HEK293 (cell line): ENCODE results near the gene RAD9B.

ENCODE experiments used
- AEBP2 ChIP-seq: fragments of 450-650 bp; formaldehyde crosslinking; IDR thresholded peaks from 2 replicates; pipeline ENCODE4 v1.5.1; 2016; ENCODE audit warnings: missing biosample characterization, missing genetic modification characterization, borderline replicate concordance
- IKZF3 ChIP-seq: fragments of 450-650 bp; IDR thresholded peaks from 2 replicates; pipeline ENCODE4 v1.5.0; 2018; ENCODE audit warnings: missing biosample characterization, mild to moderate bottlenecking, missing genetic modification characterization, moderate library complexity
- KLF10 ChIP-seq: fragments of 450-650 bp; IDR thresholded peaks from 2 replicates; pipeline ENCODE4 v1.5.1; 2018; ENCODE audit warnings: missing biosample characterization, mild to moderate bottlenecking, missing genetic modification characterization
- KLF16 ChIP-seq: fragments of 450-650 bp; formaldehyde crosslinking; IDR thresholded peaks from 2 replicates; pipeline ENCODE4 v1.5.1; 2017; ENCODE audit warnings: missing biosample characterization, missing genetic modification characterization
- KLF17 ChIP-seq: fragments of 450-650 bp; formaldehyde crosslinking; IDR thresholded peaks from 2 replicates; pipeline ENCODE4 v1.5.1; 2016; ENCODE audit warnings: missing biosample characterization, missing genetic modification characterization
- PRDM6 ChIP-seq: fragments of 450-650 bp; formaldehyde crosslinking; IDR thresholded peaks from 2 replicates; pipeline ENCODE4 v1.5.1; 2017; ENCODE audit warnings: missing biosample characterization, missing genetic modification characterization
- RBAK ChIP-seq: fragments of 450-650 bp; formaldehyde crosslinking; IDR thresholded peaks from 2 replicates; pipeline ENCODE4 v1.5.1; 2016; ENCODE audit warnings: missing biosample characterization, missing genetic modification characterization
- SCRT1 ChIP-seq: fragments of 450-650 bp; formaldehyde crosslinking; IDR thresholded peaks from 2 replicates; pipeline ENCODE4 v1.5.1; 2016; ENCODE audit warnings: missing biosample characterization, missing genetic modification characterization, borderline replicate concordance
- TCF7L2 ChIP-seq: IDR thresholded peaks from 2 replicates; pipeline ENCODE4 v1.6.1; 2011; ENCODE audit warnings: low read depth, mild to moderate bottlenecking, inconsistent platforms, low read length, moderate library complexity, borderline replicate concordance
- ZBTB26 ChIP-seq: fragments of 450-650 bp; formaldehyde crosslinking; optimal IDR thresholded peaks from 2 replicates; pipeline ENCODE3; 2016; ENCODE audit warnings: missing biosample characterization, mild to moderate bottlenecking, missing genetic modification characterization
- ZBTB44 ChIP-seq: fragments of 450-650 bp; IDR thresholded peaks from 2 replicates; pipeline ENCODE4 v1.5.1; 2018; ENCODE audit warnings: missing biosample characterization, mild to moderate bottlenecking, missing genetic modification characterization
- ZBTB8A ChIP-seq: fragments of 450-650 bp; formaldehyde crosslinking; IDR thresholded peaks from 2 replicates; pipeline ENCODE4 v1.5.1; 2016; ENCODE audit warnings: missing biosample characterization, missing genetic modification characterization
- ZFP69B ChIP-seq: fragments of 450-650 bp; formaldehyde crosslinking; IDR thresholded peaks from 2 replicates; pipeline ENCODE4 v1.5.1; 2016; ENCODE audit warnings: missing biosample characterization, missing genetic modification characterization
- ZNF112 ChIP-seq: fragments of 450-650 bp; formaldehyde crosslinking; IDR thresholded peaks from 2 replicates; pipeline ENCODE4 v1.5.0; 2017; ENCODE audit warnings: missing biosample characterization, missing genetic modification characterization
- ZNF146 ChIP-seq: fragments of 450-650 bp; formaldehyde crosslinking; IDR thresholded peaks from 2 replicates; pipeline ENCODE4 v1.5.1; 2016; ENCODE audit warnings: missing biosample characterization, missing genetic modification characterization
- ZNF169 ChIP-seq: fragments of 450-650 bp; formaldehyde crosslinking; IDR thresholded peaks from 2 replicates; pipeline ENCODE4 v1.5.1; 2016; ENCODE audit warnings: missing biosample characterization, missing genetic modification characterization
- ZNF211 ChIP-seq: fragments of 450-650 bp; formaldehyde crosslinking; IDR thresholded peaks from 2 replicates; pipeline ENCODE4 v1.5.1; 2016; ENCODE audit warnings: low read depth, missing biosample characterization, missing genetic modification characterization
- ZNF223 ChIP-seq: fragments of 450-650 bp; formaldehyde crosslinking; IDR thresholded peaks from 2 replicates; pipeline ENCODE4 v1.5.1; 2016; ENCODE audit warnings: missing biosample characterization, missing genetic modification characterization
- ZNF274 ChIP-seq, 2 experiments: fragments of 200-500 bp in 1 of 2; fragments of 450-650 bp in 1 of 2; sonication (Bioruptor generic) in 1 of 2; formaldehyde crosslinking in 1 of 2; IDR thresholded peaks; 2 replicates each; pipeline versions ENCODE4 v1.5.1 to v1.6.1; 2014 to 2016; ENCODE audit warnings: borderline replicate concordance in 1 of 2, inconsistent platforms in 1 of 2, low read length in 1 of 2, missing biosample characterization in 1 of 2, missing genetic modification characterization in 1 of 2
- ZNF302 ChIP-seq: fragments of 450-650 bp; formaldehyde crosslinking; IDR thresholded peaks from 2 replicates; pipeline ENCODE4 v1.5.1; 2016; ENCODE audit warnings: missing biosample characterization, missing genetic modification characterization, low read depth
- ZNF37A ChIP-seq: fragments of 450-650 bp; IDR thresholded peaks from 2 replicates; pipeline ENCODE4 v1.5.1; 2018; ENCODE audit warnings: missing biosample characterization, missing genetic modification characterization
- ZNF398 ChIP-seq: fragments of 450-650 bp; formaldehyde crosslinking; IDR thresholded peaks from 2 replicates; pipeline ENCODE4 v1.5.1; 2017; ENCODE audit warnings: missing biosample characterization, missing genetic modification characterization
- ZNF48 ChIP-seq: fragments of 450-650 bp; formaldehyde crosslinking; IDR thresholded peaks from 2 replicates; pipeline ENCODE4 v1.5.1; 2016; ENCODE audit warnings: missing biosample characterization, missing genetic modification characterization
- ZNF514 ChIP-seq: fragments of 450-650 bp; formaldehyde crosslinking; IDR thresholded peaks from 2 replicates; pipeline ENCODE4 v1.5.1; 2016; ENCODE audit warnings: missing biosample characterization, missing genetic modification characterization
- ZNF558 ChIP-seq: fragments of 450-650 bp; formaldehyde crosslinking; IDR thresholded peaks from 2 replicates; pipeline ENCODE4 v1.5.1; 2016; ENCODE audit warnings: missing biosample characterization, missing genetic modification characterization
- ZNF596 ChIP-seq: fragments of 450-650 bp; IDR thresholded peaks from 2 replicates; pipeline ENCODE4 v1.5.0; 2018; ENCODE audit warnings: missing biosample characterization, mild to moderate bottlenecking, missing genetic modification characterization, moderate library complexity
- ZNF623 ChIP-seq: fragments of 450-650 bp; formaldehyde crosslinking; IDR thresholded peaks from 2 replicates; pipeline ENCODE4 v1.5.1; 2016; ENCODE audit warnings: missing biosample characterization, missing genetic modification characterization
- ZNF629 ChIP-seq: fragments of 450-650 bp; formaldehyde crosslinking; IDR thresholded peaks from 2 replicates; pipeline ENCODE4 v1.5.1; 2017; ENCODE audit warnings: missing biosample characterization, missing genetic modification characterization
- ZNF830 ChIP-seq: fragments of 450-650 bp; IDR thresholded peaks from 2 replicates; pipeline ENCODE4 v1.5.0; 2018; ENCODE audit warnings: missing biosample characterization, missing genetic modification characterization, low read depth, mild to moderate bottlenecking, moderate library complexity
- ZSCAN30 ChIP-seq: fragments of 450-650 bp; IDR thresholded peaks from 2 replicates; pipeline ENCODE4 v1.5.1; 2018; ENCODE audit warnings: missing biosample characterization, mild to moderate bottlenecking, missing genetic modification characterization, moderate library complexity

RAD9B gene

GRCh38 chr12:110543252-110543959, 41.3 kb downstream of the RAD9B start (continued):
- TF ChIP-seq ZNF623 (tag by site-specific recombination) (no peak), AEBP2 (no peak), ZFP69B (tag by site-specific recombination) (no peak), IKZF3 (tag by site-specific recombination) (peak; percentile 59; the same call in 1 of the 2 replicates), ZNF146 (peak; percentile 71), ZNF830 (tag by site-specific recombination) (no peak), TCF7L2 (no peak), ZNF302 (no peak), ZNF398 (tag by site-specific recombination) (no peak), ZSCAN30 (peak; percentile 71; the same call in 1 of the 2 replicates), ZNF558 (tag by site-specific recombination) (no peak), ZNF169 (tag by site-specific recombination) (no peak), ZBTB44 (tag by site-specific recombination) (peak; percentile 95), ZBTB26 (no peak), ZNF112 (tag by site-specific recombination) (no peak), KLF16 (tag by site-specific recombination) (no peak), KLF17 (tag by site-specific recombination) (no peak), ZNF37A (tag by site-specific recombination) (no peak), SCRT1 (tag by site-specific recombination) (no peak), ZNF596 (tag by site-specific recombination) (no peak), ZNF514 (tag by site-specific recombination) (no peak), ZNF48 (no peak), PRDM6 (tag by site-specific recombination) (peak; percentile 93), KLF10 (tag by site-specific recombination) (0 out of 2 replicates have a peak, but pooled peaks have one; percentile 20), ZNF223 (tag by site-specific recombination) (no peak), RBAK (no peak), ZNF211 (tag by site-specific recombination) (no peak), ZNF629 (tag by site-specific recombination) (peak; percentile 51), ZNF274 (IDR thresholded peaks at IDR 0.05; ENCODE audit: low read length) (no peak), ZNF274 (tag by site-specific recombination; IDR thresholded peaks at IDR 0.05; ENCODE audit: borderline replicate concordance) (no peak), ZBTB8A (tag by site-specific recombination) (no peak)
